ENCODE results near the gene MAL.
A peak's percentile ranks its signal among the peaks of the same experiment; 100 is the strongest.

Gene MAL

GRCh38 chr2:95016616-95017015 is 8.9 kb upstream of the MAL start:
- DNase-seq (ENCODE audit: low read depth): no peak

- no peak for DNase-seq (ENCODE audit: low read depth)
These were observed 8.4 kb upstream of the MAL start for GRCh38 chr2:95017071-95017501.

- DNase-seq (ENCODE audit: low read depth): no peak
These were observed 7.7 kb upstream of the MAL start for GRCh38 chr2:95017836-95018235.

GRCh38 chr2:95018301-95018700 is 7.2 kb upstream of the MAL start:
- DNase-seq (ENCODE audit: low read depth): no peak

GRCh38 chr2:95018861-95019550 is 6.5 kb upstream of the MAL start:
- DNase-seq (ENCODE audit: low read depth): no peak

- no peak for DNase-seq (ENCODE audit: low read depth)
These were observed 5.9 kb upstream of the MAL start for GRCh38 chr2:95019572-95019971.

GRCh38 chr2:95020275-95021022 is 5.1 kb upstream of the MAL start:
- DNase-seq (ENCODE audit: low read depth): no peak

- no peak for DNase-seq (ENCODE audit: low read depth)
These were observed 4.5 kb upstream of the MAL start for GRCh38 chr2:95021023-95021416.

GRCh38 chr2:95021847-95022246 is 3.7 kb upstream of the MAL start:
- no peak for DNase-seq (ENCODE audit: low read depth)

GRCh38 chr2:95022309-95023221 is 2.9 kb upstream of the MAL start:
- peak; percentile 20 for DNase-seq (ENCODE audit: low read depth)

- no peak for DNase-seq (ENCODE audit: low read depth)
These were observed 2.3 kb upstream of the MAL start for GRCh38 chr2:95023222-95023597.

- DNase-seq (ENCODE audit: low read depth): no peak
These were observed 1.1 kb upstream of the MAL start for GRCh38 chr2:95024371-95024770.

GRCh38 chr2:95024960-95025405 is 525 bp upstream of the MAL start:
- no peak for DNase-seq (ENCODE audit: low read depth)

GRCh38 chr2:95026471-95027368 is 1.2 kb downstream of the MAL start:
- DNase-seq (ENCODE audit: low read depth): no peak

GRCh38 chr2:95027369-95027720 is 1.8 kb downstream of the MAL start:
- DNase-seq (ENCODE audit: low read depth): no peak

GRCh38 chr2:95029898-95030341 is 4.4 kb downstream of the MAL start:
- DNase-seq (ENCODE audit: low read depth): no peak

- no peak for DNase-seq (ENCODE audit: low read depth)
These were observed 5.0 kb downstream of the MAL start for GRCh38 chr2:95030496-95030895.

- no peak for DNase-seq (ENCODE audit: low read depth)
These were observed 5.7 kb downstream of the MAL start for GRCh38 chr2:95031076-95031725.

GRCh38 chr2:95031726-95032116 is 6.2 kb downstream of the MAL start:
- no peak for DNase-seq (ENCODE audit: low read depth)

- no peak for DNase-seq (ENCODE audit: low read depth)
These were observed 6.8 kb downstream of the MAL start for GRCh38 chr2:95032341-95032740.

Measured in GM04504 (cell line).